C4-2B (cell line): ENCODE results near the gene HPS5.

Source experiments
- CTCF ChIP-seq: fragments of 450-650 bp; conservative IDR thresholded peaks from 2 replicates; pipeline ENCODE4 v1.5.1; 2017; ENCODE audit warnings: mild to moderate bottlenecking
- ZFX ChIP-seq: fragments of 450-650 bp; IDR thresholded peaks from 2 replicates; pipeline ENCODE4 v1.6.1; 2017

GRCh38 chr11:18321969-18322711, at the start of gene HPS5, which contains the start of gene GTF2H1:
- TF ChIP-seq CTCF (no peak), ZFX (peak; percentile 82)
